DMS 273 (cell line): ENCODE measurements around the gene PEAK1.

Source experiments
- DNase-seq: peaks from one replicate; lab custom pipeline; 2025; ENCODE audit not compliant: unreplicated experiment; lab: John Stamatoyannopoulos, UW

The PEAK1 gene

GRCh38 chr15:77098572-77098971 lies 321.3 kb downstream of the PEAK1 start:
- no peak for DNase-seq

GRCh38 chr15:77097921-77098320 lies 322.0 kb downstream of the PEAK1 start:
- peak; percentile 38 for DNase-seq

GRCh38 chr15:77097248-77097721 lies 322.6 kb downstream of the PEAK1 start:
- DNase-seq = peak; percentile 44

- no peak for DNase-seq
Observed at GRCh38 chr15:77096541-77096940, 323.4 kb downstream of the PEAK1 start.

DNA sequence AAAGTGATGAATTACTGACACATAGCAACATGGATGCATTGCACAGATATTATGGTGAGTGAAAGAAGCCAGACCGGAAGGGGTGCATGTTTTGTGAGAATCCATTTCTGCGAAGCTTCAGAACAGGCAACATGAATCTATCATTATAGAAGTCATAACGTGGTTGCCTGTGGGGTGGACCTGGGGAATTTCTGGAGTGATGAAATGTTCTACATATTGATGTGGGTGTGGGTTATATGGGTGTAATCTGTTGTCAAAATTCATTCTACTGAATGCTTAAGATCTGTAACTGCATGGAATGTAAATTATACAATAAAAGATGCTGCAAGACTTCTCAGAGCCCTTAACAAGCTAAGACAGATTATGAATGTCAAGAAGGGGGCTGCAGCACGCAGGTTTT lies 323.8 kb downstream of the PEAK1 start:
- DNase-seq = no peak

DNA sequence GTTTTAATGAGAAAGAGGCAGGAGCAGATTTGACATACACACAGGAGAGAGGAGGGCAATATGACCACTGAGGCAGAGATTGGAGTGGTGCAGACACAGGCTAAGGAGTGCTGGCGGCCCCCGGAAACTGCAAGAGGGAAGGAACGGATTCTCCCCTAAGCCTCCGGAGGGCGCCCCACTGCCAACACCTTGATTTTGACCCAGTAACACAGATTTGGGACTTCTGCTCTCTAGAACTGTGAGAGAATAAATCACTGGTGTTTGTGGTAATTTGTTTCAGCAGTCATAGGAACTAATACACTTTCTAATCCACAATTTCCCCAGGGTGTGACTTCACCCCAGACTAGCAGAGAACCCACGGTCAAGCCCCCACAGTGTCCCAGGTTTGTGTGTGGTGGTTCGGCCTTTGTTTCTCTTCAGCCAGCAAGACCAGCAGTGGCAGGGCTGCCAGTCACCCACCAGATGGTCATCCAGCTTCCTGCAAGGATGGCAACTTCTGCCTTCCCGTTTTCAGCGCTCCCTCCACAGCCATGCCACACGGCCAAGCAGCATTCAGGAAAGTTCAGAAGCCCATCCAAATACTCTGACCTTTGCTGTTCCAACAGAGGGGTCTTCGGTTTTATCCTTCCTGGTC lies 325.4 kb downstream of the PEAK1 start:
- DNase-seq = peak; percentile 29

DNA sequence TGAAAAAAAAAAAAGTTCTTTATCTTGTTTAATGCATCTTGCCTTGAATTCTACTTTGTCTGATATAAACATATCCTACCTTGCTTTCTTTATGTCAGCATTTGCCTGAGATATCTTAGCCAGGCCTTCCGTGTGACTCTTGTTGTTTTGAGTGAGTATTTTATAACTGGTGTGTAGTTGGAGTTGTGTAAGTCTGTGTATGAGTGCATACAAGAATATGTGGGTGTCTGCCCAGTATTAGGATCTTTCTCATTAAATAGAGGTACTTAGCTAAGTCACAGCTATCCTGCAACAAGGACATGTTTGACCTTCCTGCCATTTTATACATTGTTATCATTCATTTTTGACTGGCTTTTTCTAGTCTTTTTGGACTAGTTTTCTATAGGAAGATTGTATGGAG lies 326.5 kb downstream of the PEAK1 start:
- no peak for DNase-seq

- DNase-seq = no peak
Observed at GRCh38 chr15:77091097-77091496, 328.8 kb downstream of the PEAK1 start.

GRCh38 chr15:77087213-77087612 lies 332.7 kb downstream of the PEAK1 start:
- DNase-seq = no peak

GRCh38 chr15:77085297-77085696 lies 334.6 kb downstream of the PEAK1 start:
- DNase-seq = peak; percentile 16

GRCh38 chr15:77084436-77084835 lies 335.5 kb downstream of the PEAK1 start:
- no peak for DNase-seq

- DNase-seq = peak; percentile 92
Observed at GRCh38 chr15:77083381-77084160, 336.3 kb downstream of the PEAK1 start.

- no peak for DNase-seq
Observed at GRCh38 chr15:77081971-77082370, 337.9 kb downstream of the PEAK1 start.

GRCh38 chr15:77076323-77076915 lies 343.5 kb downstream of the PEAK1 start:
- DNase-seq = no peak

DNA sequence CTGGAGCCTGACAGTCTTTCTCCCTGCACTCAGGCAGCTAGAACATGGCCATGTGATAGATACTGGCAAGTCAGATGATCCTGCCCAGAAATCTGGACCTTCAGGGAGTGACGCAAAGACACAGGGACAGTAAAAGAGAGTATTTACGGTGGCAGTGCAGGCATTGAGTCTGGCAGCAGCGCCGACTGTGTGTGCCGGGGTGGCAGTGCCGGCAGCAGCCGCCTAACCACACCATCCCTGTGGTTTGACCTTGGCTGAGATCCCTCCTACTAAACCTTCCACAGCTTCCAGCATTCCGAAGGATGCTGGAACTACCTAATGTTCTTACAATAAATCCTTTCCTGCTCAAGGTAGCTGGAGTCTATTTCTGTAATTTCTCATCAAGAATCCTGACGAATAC lies 344.4 kb downstream of the PEAK1 start:
- no peak for DNase-seq

DNA sequence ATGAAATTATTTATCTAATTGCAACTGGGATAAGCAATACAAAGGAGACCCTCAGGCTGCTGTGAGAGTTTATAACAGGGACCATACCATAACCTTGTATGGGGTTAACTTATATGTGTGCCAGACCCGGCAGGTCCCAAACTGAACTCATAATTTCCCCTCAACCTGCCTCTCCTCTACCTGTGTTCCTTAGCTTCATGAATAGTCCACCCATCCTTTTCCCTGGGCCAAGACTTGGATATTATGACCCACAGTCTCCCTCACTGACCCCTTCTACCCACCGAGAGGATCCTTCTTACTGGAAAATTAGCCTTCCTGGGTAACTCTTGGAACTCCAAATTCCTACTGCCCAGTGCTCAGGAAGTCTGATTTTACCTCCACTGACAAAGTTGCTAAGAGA lies 345.6 kb downstream of the PEAK1 start:
- no peak for DNase-seq

GRCh38 chr15:77071305-77072223 lies 348.3 kb downstream of the PEAK1 start:
- no peak for DNase-seq

- DNase-seq = peak; percentile 96
Observed at GRCh38 chr15:77070495-77071304, 349.2 kb downstream of the PEAK1 start, which contains the start of gene TSPAN3. TSS of gene TSPAN3 (minus strand) at chr15:77071109. CDS start at chr15:77070954, 155 bp downstream.

GRCh38 chr15:77070180-77070494 lies 349.8 kb downstream of the PEAK1 start:
- no peak for DNase-seq

GRCh38 chr15:77069521-77070121 lies 350.3 kb downstream of the PEAK1 start:
- DNase-seq = peak; percentile 49
